Ovary (tissue), 3 donors: ENCODE data around the gene MEGF9.

ENCODE experiments used
- CTCF ChIP-seq, 3 donors: fragments of 450-650 bp in 2 of 3; fragments of 200-600 bp in 1 of 3; IDR thresholded peaks; one replicate each; pipeline versions ENCODE4 v1.5.1 to v1.8.0; 2016 to 2022; ENCODE audit warnings: antibody characterized with exemption in 3 of 3, mild to moderate bottlenecking in 1 of 3
- EP300 ChIP-seq: sonication (generic); formaldehyde crosslinking; IDR thresholded peaks from one replicate; pipeline ENCODE4 v1.6.1; 2017; ENCODE audit warnings: antibody characterized with exemption
- POLR2A ChIP-seq: fragments of 450-650 bp; IDR thresholded peaks from one replicate; pipeline ENCODE4 v1.6.1; 2017; ENCODE audit warnings: antibody characterized with exemption, mild to moderate bottlenecking, moderate library complexity
- donor health status: DM: no; HTN: no; CAD: no.

- no peak for TF ChIP-seq CTCF (IDR thresholded peaks at IDR 0.05)
- no peak for TF ChIP-seq POLR2A
- TF ChIP-seq EP300, result no peak
Measured at GRCh38 chr9:120697448-120697847, 16.8 kb downstream of the MEGF9 start.
